ENCODE results near the gene RAB11FIP3. TPM values are rescaled to one million over a fixed set of nuclear protein-coding genes. Genes with fewer than 3 reads are reported as not detected.

The RAB11FIP3 gene
- total RNA-seq, 1 experiment from 2014 or later: 37.1 TPM

DNA sequence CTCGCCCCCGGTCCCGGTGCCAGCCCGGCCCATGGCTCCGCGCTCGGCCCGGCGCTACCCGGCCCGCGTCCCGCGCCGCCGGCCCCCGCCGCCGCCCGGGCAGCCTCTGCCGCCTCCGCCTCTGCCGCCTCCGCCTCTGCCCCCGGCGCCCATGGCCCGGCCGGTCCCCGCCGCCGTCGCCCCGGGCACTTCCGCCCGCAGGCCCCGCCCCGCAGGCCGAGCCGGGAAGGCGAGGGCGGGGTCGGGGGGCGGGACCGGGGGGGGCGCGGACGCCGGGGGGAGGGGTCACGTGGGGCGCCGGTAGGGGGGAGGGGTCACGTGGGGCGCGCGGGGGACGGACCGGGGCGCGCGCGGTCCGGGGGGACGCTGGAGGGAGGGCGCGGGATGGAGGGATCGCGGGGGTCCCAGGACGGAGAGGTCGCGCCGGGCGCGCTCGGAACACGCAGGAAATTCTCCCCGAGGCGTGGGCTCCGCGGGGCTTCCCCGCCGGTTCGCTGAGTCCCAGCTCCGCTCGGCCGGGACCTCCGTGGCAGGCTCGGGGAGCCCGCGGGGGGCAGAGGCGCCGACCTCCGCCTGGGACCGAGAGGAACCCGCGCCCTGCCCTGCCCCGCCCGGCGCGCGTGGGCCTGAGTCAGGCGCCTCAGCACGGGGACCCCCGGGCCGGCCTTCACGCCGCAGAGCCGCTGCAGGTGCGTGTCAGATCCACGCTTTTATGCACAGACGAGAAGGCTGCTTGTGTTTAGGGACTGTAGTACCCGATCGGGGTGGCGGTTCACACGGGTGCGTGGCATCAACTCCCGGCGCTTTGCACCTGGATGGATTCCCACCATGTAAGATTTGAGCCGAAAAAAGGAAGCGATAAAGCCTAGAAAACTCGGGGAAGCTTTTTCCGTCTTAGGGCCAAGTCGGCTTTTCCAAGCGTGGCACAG is 43.4 kb upstream of the RAB11FIP3 start, which contains the start of gene PGAP6:
TSS of gene PGAP6 (minus strand) at position 190 of the 929 bp plus-strand sequence. CDS start at position 33, 157 bp downstream.
- H3K27ac ChIP-seq (ENCODE audit: insufficient read length, low read depth, low read length): no peak within 1 kb of the TSS
- no peak within 1 kb of the TSS for H2AK5ac ChIP-seq (ENCODE audit: insufficient read length, low read length)
- Mint-ChIP-seq H3K27ac (peak within 1 kb of the TSS in 1 of 3 experiments; percentile 65; a peak in 1 of 7 replicates), H3K36me3 (ENCODE audit: insufficient read depth in 1 of 3, low read depth in 3 of 3) (peaks cover 0 to 13% (median 0%) of the 10 kb centered on the region in 3 experiments; a peak in 4 of 7 replicates), H3K9me3 (no peaks in the 10 kb centered on the region), H3K4me3 (peak within 1 kb of the TSS; percentile 83 to 91), H3K27me3 (ENCODE audit: low read depth) (peaks cover 3% of the 10 kb centered on the region; the same call in 1 of the 2 replicates), H3K4me1 (peaks cover 29 to 51% of the 10 kb centered on the region in 2 experiments)
- H3K56ac ChIP-seq (ENCODE audit: insufficient read length, low read depth, low read length): no peak within 1 kb of the TSS
- no peaks in the 10 kb centered on the region for H3K27me3 ChIP-seq (ENCODE audit: insufficient read depth, low read length)
- peak within 1 kb of the TSS; percentile 28 for H3K9ac ChIP-seq (ENCODE audit: extremely low read depth, insufficient read length, low read length)
- no peak within 1 kb of the TSS for H3K4ac ChIP-seq (ENCODE audit: low read depth, low read length)
- H2BK12ac ChIP-seq (ENCODE audit: insufficient read length, low read depth, low read length): no peak within 1 kb of the TSS
- no peak within 1 kb of the TSS for H2BK5ac ChIP-seq (ENCODE audit: insufficient read length, low read length)
- no peak within 1 kb of the TSS for H4K5ac ChIP-seq (ENCODE audit: insufficient read length, low read depth, low read length)
- H4K8ac ChIP-seq (replicated peaks; ENCODE audit: insufficient read length, low read depth, low read length): no peak within 1 kb of the TSS
- no peaks in the 10 kb centered on the region for H3K79me1 ChIP-seq (ENCODE audit: insufficient read depth, low read depth, low read length, poor library complexity, severe bottlenecking)
- H2BK120ac ChIP-seq (ENCODE audit: low read depth, low read length, poor library complexity, severe bottlenecking): no peak within 1 kb of the TSS
- H2BK20ac ChIP-seq (ENCODE audit: low read depth, low read length, poor library complexity, severe bottlenecking): no peak within 1 kb of the TSS
- H3K18ac ChIP-seq (ENCODE audit: insufficient read length, low read depth, low read length): no peak within 1 kb of the TSS
- DNase-seq: no peak
- peak within 1 kb of the TSS; percentile 71 for H3K4me2 ChIP-seq (ENCODE audit: insufficient read depth, insufficient read length, low read length)
- no CpG with 5 or more reads among the region's 123 CpGs for WGBS (ENCODE audit: extremely low coverage, insufficient read length, low lambda C conversion rate)
- H3K9me3 ChIP-seq (ENCODE audit: control insufficient read depth, low read depth, low read length): no peaks in the 10 kb centered on the region
- no peak within 1 kb of the TSS for H3T11ph ChIP-seq (ENCODE audit: low read length)
- H3K23ac ChIP-seq (ENCODE audit: insufficient read length, low read depth, low read length): no peak within 1 kb of the TSS
- H3K79me2 ChIP-seq (ENCODE audit: insufficient read depth, low read length): no peaks in the 10 kb centered on the region; the same call in 1 of the 2 replicates
- no peaks in the 10 kb centered on the region for H4K20me1 ChIP-seq (ENCODE audit: control insufficient read depth, insufficient read depth, insufficient read length)
- TF ChIP-seq, protein P1, sequence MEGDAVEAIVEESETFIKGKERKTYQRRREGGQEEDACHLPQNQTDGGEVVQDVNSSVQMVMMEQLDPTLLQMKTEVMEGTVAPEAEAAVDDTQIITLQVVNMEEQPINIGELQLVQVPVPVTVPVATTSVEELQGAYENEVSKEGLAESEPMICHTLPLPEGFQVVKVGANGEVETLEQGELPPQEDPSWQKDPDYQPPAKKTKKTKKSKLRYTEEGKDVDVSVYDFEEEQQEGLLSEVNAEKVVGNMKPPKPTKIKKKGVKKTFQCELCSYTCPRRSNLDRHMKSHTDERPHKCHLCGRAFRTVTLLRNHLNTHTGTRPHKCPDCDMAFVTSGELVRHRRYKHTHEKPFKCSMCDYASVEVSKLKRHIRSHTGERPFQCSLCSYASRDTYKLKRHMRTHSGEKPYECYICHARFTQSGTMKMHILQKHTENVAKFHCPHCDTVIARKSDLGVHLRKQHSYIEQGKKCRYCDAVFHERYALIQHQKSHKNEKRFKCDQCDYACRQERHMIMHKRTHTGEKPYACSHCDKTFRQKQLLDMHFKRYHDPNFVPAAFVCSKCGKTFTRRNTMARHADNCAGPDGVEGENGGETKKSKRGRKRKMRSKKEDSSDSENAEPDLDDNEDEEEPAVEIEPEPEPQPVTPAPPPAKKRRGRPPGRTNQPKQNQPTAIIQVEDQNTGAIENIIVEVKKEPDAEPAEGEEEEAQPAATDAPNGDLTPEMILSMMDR (conservative IDR thresholded peaks at IDR 0.05): no peak
- H3K14ac ChIP-seq (ENCODE audit: insufficient read depth, low read length): no peak within 1 kb of the TSS; the same call in 1 of the 2 replicates
- H3K23me2 ChIP-seq (ENCODE audit: insufficient read length, low read depth, low read length, poor library complexity, severe bottlenecking): peaks cover 9% of the 10 kb centered on the region
- H3K4me1 ChIP-seq (ENCODE audit: insufficient read depth, low read length): no peaks in the 10 kb centered on the region; the same call in 1 of the 2 replicates
- H2BK15ac ChIP-seq (ENCODE audit: low read depth, low read length): no peak within 1 kb of the TSS
- H4K91ac ChIP-seq (ENCODE audit: insufficient read length, low read depth, low read length): no peak within 1 kb of the TSS
- H2AFZ ChIP-seq (ENCODE audit: low read length): no peak within 1 kb of the TSS
